GM21423 (cell line): Measurements from ENCODE around the gene ESRP2.

Source experiments
- ATAC-seq: cut with Tn5 transposase; IDR thresholded peaks from one replicate; pipeline ENCODE4 v1.9.1; 2021; ENCODE audit warnings: mild to moderate bottlenecking, moderate library complexity; ENCODE audit not compliant: unreplicated experiment

The ESRP2 gene

GRCh38 chr16:68227183-68227793 lies 8.6 kb downstream of the ESRP2 start:
- ATAC-seq: peak; percentile 52

- no peak for ATAC-seq
These were observed 9.8 kb downstream of the ESRP2 start for GRCh38 chr16:68226116-68226515.

- ATAC-seq: no peak
These were observed 12.9 kb downstream of the ESRP2 start for GRCh38 chr16:68223072-68223471.

GRCh38 chr16:68219725-68220351 lies 16.1 kb downstream of the ESRP2 start:
- no peak for ATAC-seq

GRCh38 chr16:68217506-68217905 lies 18.4 kb downstream of the ESRP2 start:
- ATAC-seq: no peak

GRCh38 chr16:68216240-68216639 lies 19.7 kb downstream of the ESRP2 start:
- ATAC-seq: no peak

GRCh38 chr16:68215302-68215701 lies 20.6 kb downstream of the ESRP2 start:
- ATAC-seq: no peak

- no peak for ATAC-seq
These were observed 21.2 kb downstream of the ESRP2 start for GRCh38 chr16:68214726-68215125.

GRCh38 chr16:68206245-68206644 lies 29.7 kb downstream of the ESRP2 start:
- no peak for ATAC-seq

- ATAC-seq: no peak
These were observed 33.8 kb downstream of the ESRP2 start for GRCh38 chr16:68202091-68202519.

GRCh38 chr16:68200088-68200783 lies 35.7 kb downstream of the ESRP2 start:
- ATAC-seq: no peak

GRCh38 chr16:68197250-68197649 lies 38.7 kb downstream of the ESRP2 start:
- no peak for ATAC-seq

- ATAC-seq: no peak
These were observed 41.7 kb downstream of the ESRP2 start for GRCh38 chr16:68194251-68194650.

- ATAC-seq: no peak
These were observed 45.0 kb downstream of the ESRP2 start for GRCh38 chr16:68190736-68191510.

- ATAC-seq: no peak
These were observed 45.8 kb downstream of the ESRP2 start for GRCh38 chr16:68190081-68190480.

GRCh38 chr16:68188170-68188569 lies 47.8 kb downstream of the ESRP2 start:
- ATAC-seq: no peak

- no peak for ATAC-seq
These were observed 48.4 kb downstream of the ESRP2 start for GRCh38 chr16:68187505-68187904.

GRCh38 chr16:68186877-68187276 lies 49.0 kb downstream of the ESRP2 start:
- ATAC-seq: no peak

- ATAC-seq: no peak
These were observed 52.9 kb downstream of the ESRP2 start for GRCh38 chr16:68183046-68183445.

GRCh38 chr16:68179855-68180254 lies 56.1 kb downstream of the ESRP2 start:
- no peak for ATAC-seq

- ATAC-seq: no peak
These were observed 56.6 kb downstream of the ESRP2 start for GRCh38 chr16:68179196-68179795.
